HG02798 (cell line): ENCODE data around the gene GLCCI1.
"Not testable (repeated sequence)": the region's sequence is repeated elsewhere in the genome, so short reads cannot be mapped to it uniquely, and the experiment has no call there.

Experiments
- ATAC-seq: cut with Tn5 transposase; IDR thresholded peaks from one replicate; pipeline ENCODE4 v1.9.1; 2021; ENCODE audit warnings: mild to moderate bottlenecking; ENCODE audit not compliant: unreplicated experiment, poor library complexity

The GLCCI1 gene

DNA sequence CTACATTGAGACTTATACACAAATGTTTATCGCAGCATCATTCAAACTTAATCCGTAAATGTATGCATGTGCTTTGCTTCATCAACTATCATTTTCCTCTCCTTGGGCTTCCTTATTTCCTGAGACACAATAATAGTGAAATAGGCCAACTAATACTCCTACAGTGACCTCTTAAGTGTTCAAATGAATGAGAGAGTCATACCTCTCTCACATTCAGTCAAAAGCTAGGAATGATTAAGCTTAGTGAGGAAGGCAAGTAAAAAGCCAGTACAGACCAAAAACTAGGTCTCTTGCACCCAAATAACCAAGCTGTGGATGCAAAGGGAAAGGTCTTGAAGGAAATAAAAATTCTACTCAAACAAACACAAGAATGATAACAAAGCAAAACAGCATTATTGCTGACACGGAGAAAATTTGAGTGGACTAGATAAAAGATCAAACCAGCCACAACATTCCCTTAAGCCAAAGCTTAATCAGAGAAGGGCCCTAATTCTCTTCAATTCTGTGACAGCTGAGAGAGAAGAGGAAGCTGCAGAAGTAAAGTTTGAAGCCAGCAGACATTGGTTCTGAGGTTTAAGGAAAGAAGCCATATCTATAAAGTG lies 72.3 kb downstream of the GLCCI1 start:
- ATAC-seq: no peak

DNA sequence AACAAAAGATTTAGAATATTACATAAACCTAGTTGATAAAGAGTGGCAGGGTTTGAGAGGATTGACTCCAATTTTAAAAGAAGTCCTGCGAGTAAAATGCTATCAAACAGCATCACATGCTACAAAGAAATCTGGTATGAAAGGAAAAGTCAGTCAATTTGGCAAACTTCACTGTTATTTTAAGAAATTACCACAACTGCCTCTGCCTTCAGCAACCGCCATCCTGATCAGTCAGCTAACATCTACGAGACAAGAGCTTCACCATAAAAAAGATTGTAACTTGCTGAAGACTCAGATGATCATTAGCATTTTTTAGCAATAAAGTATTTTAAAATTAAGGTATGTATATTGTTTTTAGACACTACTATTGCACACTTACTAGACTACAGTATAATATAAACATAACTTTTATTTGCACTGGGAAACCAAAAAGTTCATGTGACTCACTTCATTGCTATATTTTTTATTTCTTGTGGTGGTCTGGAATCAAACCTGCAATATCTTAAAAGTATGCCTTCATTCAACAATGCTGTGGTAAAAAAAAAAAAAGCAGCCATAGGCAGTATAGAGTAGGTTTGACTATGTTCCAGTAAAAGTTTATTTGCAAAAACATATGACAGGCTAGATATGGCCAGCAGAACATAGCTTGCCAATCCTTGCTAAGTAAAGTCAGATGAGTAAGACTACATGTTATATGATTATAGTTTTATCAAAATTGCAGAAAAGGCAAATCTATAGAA lies 74.4 kb downstream of the GLCCI1 start:
- no peak for ATAC-seq

DNA sequence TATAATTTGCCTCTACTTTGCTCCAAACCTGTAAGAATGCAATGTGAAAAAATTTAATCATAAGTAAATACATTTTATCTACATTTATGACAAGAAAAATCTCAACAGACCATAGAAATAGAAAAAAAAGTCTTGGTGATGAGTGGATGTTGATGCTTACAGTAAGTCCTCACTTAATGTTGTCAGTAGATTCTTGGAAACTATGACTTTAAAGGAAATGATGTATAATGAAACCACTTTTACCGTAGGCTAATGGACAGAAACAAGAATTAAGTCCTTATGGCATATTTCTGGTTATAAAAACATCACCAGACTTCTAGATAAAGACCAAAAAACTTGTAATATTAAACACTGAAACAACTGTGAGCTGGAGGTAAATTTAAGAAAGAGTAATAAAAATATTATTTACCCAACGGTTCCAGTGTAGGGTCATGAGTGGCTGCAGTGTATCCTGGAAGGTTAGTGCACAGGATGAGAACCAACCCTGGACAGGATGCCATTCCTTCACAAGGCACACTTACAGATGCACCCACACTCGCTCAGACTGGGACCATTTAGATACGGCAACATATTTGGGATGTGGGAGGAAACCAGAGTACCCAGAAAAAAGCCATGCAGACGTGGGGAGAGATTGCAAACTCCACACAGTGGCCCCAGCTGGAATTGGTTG lies 76.3 kb downstream of the GLCCI1 start:
- no peak for ATAC-seq

DNA sequence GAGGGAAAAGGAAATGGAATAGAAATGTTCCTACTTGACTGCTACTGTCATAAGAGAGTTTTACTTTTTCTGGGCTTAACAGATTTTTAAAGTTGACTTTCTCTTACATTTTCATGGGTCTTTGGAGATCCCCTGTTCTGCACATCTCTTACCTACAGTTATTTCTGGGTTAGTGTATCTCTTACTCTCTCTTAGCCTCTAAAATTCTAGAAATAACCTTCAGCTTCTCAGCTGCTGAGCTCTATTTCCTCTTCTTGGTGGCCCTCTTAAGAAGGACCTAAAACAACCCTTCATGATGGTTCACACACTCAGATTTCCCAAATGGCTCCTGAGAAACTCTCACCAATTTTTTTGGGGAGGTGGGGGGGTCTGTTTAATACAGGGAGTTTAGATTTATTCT lies 79.5 kb downstream of the GLCCI1 start:
- peak; percentile 40 for ATAC-seq

DNA sequence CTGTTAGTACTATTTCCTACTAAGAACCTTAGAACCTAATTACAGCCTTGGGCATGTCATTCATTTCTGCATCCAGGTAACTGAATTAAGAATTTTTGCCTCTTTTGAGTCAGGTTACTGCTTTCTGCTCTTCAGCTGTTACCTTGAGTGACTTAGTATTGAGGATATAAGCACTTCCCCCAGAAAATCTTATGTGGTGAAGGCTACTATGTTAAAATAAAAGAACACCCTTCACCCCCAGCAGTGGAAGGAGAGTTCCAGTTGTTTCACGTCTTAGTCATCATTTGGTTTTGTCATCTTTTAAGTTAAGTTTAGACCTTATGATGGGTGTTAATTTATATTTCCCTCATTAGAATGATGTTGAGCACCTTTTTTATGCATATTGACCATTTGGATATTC lies 82.8 kb downstream of the GLCCI1 start:
- no peak for ATAC-seq

DNA sequence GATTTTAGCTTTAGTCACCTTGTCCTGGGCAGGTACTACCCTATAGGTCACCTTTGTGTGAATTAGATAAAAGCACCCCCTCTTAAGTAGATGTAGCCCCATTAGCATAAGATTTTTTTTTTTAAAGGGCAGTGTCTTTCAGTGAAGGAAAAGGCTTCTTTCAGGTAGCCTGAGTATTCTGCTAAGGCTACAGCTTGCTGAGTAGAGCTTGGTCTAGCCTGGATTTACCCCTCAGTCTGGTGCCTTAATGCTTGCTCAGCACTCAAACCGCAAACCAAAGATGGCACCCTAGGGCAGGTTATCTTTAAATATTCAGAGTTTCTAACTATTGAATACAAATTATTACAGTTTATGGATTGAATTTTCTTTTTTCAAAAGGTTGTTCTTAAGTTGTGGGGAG lies 83.4 kb downstream of the GLCCI1 start:
- no peak for ATAC-seq

DNA sequence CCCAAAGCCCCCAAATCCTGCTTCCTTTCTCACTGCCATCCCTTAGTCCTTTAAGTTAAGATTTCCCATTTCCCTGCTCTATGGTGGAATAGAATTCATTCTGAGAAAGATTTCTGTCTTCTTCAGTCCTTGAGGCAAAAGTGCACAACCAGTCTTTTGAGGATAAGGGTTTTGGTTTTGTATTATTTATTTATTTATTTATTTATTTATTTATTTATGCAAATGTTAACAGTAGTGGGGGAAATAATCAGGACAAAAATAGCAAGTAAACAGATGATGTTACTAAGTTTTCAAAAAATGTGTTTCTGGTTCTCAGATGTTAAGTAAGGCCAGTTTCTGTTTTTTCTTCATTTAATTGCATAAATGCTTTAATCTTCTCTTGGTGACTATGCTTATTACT lies 84.2 kb downstream of the GLCCI1 start:
- ATAC-seq: no peak

DNA sequence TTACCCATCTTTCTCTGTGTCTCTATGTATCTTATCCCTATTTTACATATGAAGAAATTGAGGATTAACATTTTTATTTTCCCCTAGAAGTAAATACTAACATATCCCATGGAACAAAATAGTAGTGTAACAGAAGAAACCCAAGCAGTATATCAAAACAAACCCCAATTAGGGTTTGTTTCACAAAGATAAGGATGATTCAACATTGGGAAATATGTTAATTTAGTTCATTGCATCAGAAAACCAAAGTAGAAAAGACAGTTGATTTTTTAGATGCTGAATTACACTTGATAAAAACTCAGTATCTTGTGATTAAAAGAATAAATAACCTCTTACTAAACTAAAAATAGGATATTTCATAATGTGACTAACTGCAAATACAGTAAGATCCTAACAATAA lies 87.8 kb downstream of the GLCCI1 start:
- no peak for ATAC-seq

DNA sequence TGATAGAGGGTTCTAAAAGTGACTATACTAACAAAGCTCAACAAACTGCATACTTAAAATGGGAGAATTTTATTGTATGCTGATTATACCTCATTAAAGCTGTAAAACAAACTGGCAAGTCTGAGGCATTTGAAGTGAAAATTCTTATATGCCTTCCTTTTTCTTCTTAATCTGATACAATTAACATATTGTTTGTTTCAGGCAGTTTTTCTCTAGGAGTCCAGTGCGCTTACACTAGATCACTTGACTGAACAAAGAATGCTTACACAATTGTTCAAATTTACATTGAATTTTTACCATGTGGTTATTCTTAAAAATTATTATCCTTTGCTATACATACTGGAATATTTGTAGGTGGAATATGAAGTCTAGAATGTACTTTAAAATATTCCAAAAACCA lies 89.0 kb downstream of the GLCCI1 start:
- ATAC-seq: no peak

DNA sequence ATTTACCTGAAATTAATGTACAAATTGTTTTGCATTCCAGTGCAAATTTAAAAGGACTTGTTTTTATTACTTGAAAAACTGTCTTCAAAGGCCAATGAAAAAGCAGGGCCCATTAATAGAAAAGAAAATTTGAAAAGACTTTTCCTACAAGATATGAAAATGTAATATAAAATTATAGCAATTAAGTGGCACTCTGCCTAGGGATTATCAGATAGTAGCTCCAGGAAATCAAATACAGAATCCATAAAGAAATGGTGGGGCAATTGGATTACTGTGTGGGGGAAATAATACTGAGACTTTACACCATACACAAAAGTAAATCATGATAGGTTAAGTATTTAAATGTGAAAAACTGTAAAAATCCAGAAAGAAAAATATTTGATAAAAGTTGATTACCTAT lies 89.7 kb downstream of the GLCCI1 start:
- ATAC-seq: no peak

DNA sequence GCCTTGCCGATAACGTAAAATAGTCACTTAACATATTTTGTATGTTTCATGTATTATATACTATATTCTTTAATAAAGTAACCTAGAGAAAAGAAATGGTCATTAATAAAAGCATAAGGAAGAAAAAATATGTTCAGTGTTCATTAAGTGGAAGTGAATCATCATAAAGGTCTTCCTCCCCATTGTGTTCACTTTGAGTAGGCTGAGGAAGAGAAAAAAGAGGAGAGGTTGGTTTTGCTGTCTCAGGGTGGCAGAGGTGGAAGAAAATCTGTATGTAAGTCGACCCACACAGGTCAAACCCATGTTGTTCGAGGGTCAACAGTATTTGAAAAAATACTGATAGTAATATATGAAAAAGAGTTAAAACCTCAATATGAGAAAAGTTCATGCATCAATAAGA lies 90.3 kb downstream of the GLCCI1 start:
- ATAC-seq: no peak

DNA sequence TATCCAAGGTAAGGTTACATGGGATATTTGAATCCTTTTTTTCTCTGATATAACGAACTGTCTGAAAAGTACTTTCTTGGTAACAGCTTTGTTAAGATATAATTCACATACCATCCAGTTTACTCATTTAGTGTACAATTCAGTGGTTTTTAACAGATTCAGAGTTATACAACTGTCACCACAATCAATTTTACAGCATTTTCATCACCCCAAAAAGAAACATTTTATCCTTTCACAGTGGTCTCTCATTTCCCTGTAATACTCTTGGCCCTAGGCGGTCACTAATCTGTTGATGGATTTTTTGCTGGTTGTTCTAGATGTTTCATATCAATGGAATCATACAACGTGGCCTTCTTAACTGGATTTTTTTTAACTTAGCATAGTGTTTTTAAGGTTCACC lies 91.6 kb downstream of the GLCCI1 start:
- no peak for ATAC-seq

DNA sequence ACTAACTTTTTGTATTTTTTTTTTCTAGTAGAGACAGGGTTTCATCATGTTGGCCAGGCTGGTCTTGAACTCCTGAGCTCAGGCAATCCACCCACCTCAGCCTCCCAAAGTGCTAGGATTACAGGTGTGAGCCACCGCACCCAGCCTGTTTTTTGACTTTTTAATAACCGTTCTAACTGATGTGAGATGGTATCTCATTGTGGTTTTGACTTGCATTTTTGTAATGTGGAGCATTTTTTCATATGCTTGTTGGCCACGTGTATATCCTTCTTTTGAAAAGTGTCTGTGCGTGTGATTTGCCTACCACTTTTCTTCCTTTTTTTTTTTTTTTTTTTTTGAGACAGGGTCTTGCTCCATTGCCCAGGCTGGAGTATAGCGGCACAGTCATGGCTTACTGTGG lies 94.7 kb downstream of the GLCCI1 start:
- ATAC-seq: not testable (repeated sequence)

DNA sequence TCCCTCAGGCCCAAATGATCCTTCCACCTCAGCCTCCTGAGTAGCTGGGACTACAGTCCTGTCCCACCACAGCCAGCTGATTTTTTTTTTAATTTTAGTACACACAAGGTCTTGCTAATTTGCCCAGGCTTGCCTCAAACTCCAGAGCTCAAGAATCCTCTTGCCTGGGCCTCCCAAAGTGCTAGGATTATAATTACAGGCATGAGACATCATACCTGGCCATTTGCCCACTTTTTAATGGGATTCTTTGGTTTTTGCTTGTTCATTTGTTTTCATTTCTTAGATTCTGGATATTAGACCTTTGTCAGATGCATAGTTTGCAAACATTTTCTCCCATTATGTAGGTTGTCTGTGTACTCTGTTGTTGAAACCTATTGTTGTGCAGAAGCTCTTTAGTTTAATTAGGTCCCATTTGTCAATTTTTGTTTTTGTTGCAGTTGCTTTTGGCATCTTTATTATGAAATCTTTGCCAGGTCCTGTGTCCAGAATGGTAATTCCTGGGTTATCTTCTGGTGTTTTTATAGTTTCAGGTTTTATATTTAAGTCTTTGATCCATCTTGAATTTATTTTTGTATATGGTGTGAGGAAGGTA lies 95.2 kb downstream of the GLCCI1 start:
- ATAC-seq: no peak

DNA sequence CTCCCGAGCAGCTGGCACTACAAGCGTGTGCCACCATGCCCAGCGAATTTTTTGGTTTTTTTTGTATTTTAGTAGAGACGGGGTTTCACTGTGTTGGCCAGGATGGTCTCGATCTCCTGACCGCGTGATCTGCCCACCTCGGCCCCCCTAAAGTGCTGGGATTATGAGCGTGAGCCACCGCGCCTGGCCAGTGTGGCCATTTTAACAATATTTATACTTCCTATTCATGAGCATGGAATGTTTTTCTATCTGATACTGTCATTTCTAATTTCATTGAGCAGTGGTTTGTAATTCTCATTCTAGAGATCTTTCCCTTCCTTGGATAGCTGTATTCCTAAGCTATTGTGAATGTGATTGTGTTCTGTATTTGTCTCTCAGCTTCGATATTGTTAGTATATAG lies 96.2 kb downstream of the GLCCI1 start:
- ATAC-seq: no peak

DNA sequence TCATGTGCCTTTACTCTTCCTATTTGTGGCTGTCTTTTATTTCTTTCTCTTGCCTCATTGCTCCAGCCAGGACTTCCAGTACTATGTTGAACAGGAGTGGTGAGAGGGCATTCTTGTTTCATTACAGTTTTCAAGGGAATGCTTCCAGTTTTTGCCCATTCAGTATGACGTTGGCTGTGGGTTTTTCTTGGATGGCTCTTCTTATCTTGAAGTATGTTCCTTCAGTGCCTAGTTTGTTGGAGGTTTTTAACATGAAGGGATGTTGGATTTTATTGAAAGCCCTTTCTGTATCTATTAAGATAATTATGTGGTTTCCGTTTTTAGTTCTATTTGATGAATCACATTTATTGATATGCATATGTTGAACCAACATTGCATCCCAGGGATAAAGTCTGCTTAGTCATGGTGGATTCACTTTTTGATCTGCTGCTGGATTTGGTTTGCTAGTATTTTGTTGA lies 96.8 kb downstream of the GLCCI1 start:
- ATAC-seq: no peak

DNA sequence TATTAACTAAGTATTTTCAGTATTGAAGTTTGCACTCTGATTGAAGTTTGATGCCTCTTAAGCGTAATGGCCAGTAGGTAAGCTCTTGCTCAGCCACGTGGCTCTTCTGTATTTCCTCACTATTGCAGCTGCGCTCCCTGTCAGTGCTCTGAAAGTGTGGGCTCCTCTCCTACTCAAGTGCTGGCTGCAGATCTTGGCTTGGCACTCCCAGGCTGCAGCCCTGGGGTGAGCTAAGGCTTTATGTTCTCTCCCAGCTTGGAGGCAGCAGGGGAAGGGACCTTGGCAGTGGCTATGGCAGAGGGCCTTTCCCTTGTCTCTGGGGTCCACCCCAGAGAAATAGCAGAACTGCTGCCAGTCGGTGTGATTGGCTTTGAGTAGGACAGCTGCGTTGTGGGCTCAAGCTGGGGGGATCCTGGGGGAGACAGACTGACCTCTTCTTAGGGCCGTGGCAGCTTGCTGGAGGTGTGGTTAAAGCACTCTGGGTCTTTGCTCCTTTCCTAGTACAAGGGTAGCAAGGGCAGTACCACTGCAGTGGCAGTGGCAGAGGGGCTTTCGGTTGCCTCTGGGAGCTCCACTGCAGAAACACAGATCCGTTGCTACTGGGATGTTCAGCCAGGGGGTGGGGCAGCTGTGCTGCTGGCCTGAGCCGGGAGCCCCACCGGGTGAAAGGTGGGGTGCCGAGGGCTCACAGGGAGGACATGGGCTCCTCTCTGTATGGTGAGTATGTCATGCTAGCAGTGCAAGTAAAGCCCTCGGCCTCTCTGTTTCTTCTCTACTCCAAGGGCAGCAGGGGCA lies 100.5 kb downstream of the GLCCI1 start:
- ATAC-seq: no peak

DNA sequence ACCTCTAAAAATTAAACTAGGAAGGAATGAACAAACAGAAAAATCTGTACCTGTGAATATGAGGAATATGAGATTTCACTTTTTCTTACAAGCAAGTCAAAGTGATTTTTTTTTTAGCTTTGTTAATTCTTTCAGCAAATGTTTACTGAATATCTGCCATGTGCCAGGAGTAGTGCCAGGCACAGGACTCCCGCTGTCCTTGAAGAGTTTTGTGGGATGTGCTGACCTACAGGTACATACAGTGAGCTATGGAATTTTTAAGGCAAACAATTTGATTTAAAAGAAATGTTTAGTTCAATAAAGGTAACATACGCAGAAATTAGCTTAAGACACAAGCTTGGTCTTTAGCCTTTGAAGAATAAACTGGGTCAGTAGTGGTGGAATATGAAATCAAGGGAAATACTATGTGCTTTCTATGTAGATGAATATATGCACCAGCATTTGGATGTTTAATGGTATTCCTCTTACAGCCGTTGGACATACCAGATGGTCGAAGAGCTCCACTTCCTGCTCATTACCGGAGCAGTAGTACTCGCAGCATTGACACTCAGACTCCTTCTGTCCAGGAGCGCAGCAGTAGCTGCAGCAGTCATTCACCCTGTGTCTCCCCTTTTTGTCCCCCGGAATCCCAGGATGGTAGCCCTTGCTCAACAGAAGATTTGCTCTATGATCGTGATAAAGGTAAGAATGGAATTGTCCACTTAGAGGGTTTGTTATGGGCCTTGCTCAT lies 102.0 kb downstream of the GLCCI1 start:
- ATAC-seq: no peak

DNA sequence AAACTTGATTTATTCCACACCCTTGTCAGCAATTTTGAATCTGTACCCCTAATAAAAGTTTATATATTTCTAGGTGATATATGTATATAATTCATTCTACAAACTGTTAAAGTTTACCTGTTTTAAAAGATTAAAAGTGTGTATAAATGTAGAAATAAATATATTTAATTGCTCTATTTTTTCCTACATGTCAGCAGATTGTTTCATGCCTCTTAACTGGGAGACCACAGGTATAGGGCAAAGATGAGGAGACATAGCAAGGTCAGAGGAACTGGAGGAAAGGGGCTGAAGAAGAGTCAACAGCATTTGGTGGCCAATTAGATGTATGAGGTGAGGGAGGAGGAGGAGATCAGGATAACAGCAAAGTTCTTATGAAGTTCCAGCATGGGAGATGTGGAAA lies 109.8 kb downstream of the GLCCI1 start:
- no peak for ATAC-seq

DNA sequence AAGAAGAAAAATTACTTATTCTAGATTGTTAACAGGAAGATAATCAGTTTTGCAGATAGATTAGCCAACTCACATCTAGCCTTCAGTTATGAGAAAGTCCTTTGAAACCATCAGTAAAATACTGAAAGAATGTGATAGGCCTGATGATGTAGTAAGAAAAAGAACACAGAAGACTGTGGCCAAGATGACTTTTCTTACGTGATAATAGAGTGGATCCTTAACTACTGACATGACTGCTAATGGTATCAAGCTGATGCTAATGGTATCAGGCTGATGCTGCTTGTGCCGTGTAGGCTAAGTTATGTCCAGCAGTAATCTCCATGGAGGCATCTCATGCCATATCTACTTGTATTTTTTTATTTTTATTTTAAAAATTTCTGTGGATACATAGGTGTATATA lies 114.2 kb downstream of the GLCCI1 start:
- ATAC-seq: no peak
